Astrocyte (in vitro differentiated cells and primary cell): ENCODE measurements around the gene PLK2.

Experiments used
- CTCF ChIP-seq: IDR thresholded peaks from 2 replicates; pipeline ENCODE4 v1.5.1; 2011; ENCODE audit warnings: low read depth, mild to moderate bottlenecking, inconsistent platforms, low read length, moderate library complexity; ENCODE audit not compliant: insufficient read depth
- EZH2 ChIP-seq: IDR thresholded peaks from 2 replicates; pipeline ENCODE4 v1.6.1; 2012; ENCODE audit warnings: mild to moderate bottlenecking, low read length, inconsistent platforms; ENCODE audit not compliant: insufficient read depth

GRCh38 chr5:58491216-58491892 lies 31.5 kb upstream of the PLK2 start, which contains the start of gene GAPT:
- TF ChIP-seq CTCF (no peak), EZH2 (no peak)
